CD14-positive monocyte (primary cell): Measurements from ENCODE around the gene OR3A1. TPM values are rescaled to one million over a fixed set of nuclear protein-coding genes. Genes with fewer than 3 reads are reported as not detected.

Experiments used
- DNase-seq, 3 donors: peaks; one replicate each; pipeline ENCODE4 v3.0.0-alpha.2; 2011 to 2022
- H2AFZ ChIP-seq: 2 replicates; pipeline ENCODE4 v1.6.0; 2012; ENCODE audit warnings: mild to moderate bottlenecking, low read depth, low read length, inconsistent platforms; ENCODE audit not compliant: insufficient read depth, poor library complexity, severe bottlenecking
- H3K27ac ChIP-seq, 2 donors: 1 replicate in 1 of 2; 2 replicates in 1 of 2; pipeline ENCODE4 v1.5.1; 2012 to 2013; ENCODE audit warnings: low read length in 2 of 2, control low read depth in 1 of 2, inconsistent platforms in 1 of 2, low read depth in 1 of 2, mild to moderate bottlenecking in 1 of 2
- H3K27me3 ChIP-seq, 2 donors: one replicate each; pipeline versions ENCODE4 v1.6.0 to v1.6.1; 2011 to 2013; ENCODE audit warnings: low read length in 2 of 2; ENCODE audit not compliant: control insufficient read depth in 2 of 2, insufficient read depth in 2 of 2
- H3K36me3 ChIP-seq, 2 donors: replicated peaks in 1 of 2; 1 replicate in 1 of 2; 2 replicates in 1 of 2; pipeline versions ENCODE4 v1.5.1 to v1.6.1; 2012 to 2013; ENCODE audit warnings: low read length in 2 of 2, control low read depth in 1 of 2, inconsistent platforms in 1 of 2, mild to moderate bottlenecking in 1 of 2; ENCODE audit not compliant: insufficient read depth in 2 of 2, control insufficient read depth in 1 of 2
- H3K4me1 ChIP-seq, 2 donors: 1 replicate in 1 of 2; 2 replicates in 1 of 2; pipeline versions ENCODE4 v1.5.1 to v1.6.1; 2012 to 2013; ENCODE audit warnings: low read length in 2 of 2, control low read depth in 1 of 2, inconsistent platforms in 1 of 2, mild to moderate bottlenecking in 1 of 2, moderate library complexity in 1 of 2; ENCODE audit not compliant: insufficient read depth in 2 of 2, control insufficient read depth in 1 of 2
- H3K4me2 ChIP-seq: replicated peaks from 2 replicates; pipeline ENCODE3; 2012; ENCODE audit warnings: low read length, moderate library complexity, mild to moderate bottlenecking; ENCODE audit not compliant: poor library complexity, severe bottlenecking; ENCODE audit errors: extremely low read depth
- H3K4me3 ChIP-seq, 3 experiments: fragments of 200-600 bp in 1 of 3; sonication (generic) in 1 of 3; replicated peaks in 1 of 3; 1 replicate in 2 of 3; 2 replicates in 1 of 3; pipeline ENCODE4 v1.5.1; 2011 to 2013; ENCODE audit warnings: low read length in 3 of 3, mild to moderate bottlenecking in 3 of 3, control low read depth in 2 of 3, low read depth in 2 of 3, inconsistent platforms in 1 of 3, moderate library complexity in 1 of 3
- H3K79me2 ChIP-seq: 2 replicates; pipeline ENCODE4 v1.6.0; 2012; ENCODE audit warnings: mild to moderate bottlenecking, control low read depth, inconsistent platforms, low read length, moderate library complexity; ENCODE audit not compliant: insufficient read depth
- H3K9ac ChIP-seq: 2 replicates; pipeline ENCODE4 v1.6.0; 2017; ENCODE audit warnings: low read length, mild to moderate bottlenecking; ENCODE audit not compliant: insufficient read depth, poor library complexity, severe bottlenecking
- H3K9me3 ChIP-seq, 2 donors: replicated peaks in 1 of 2; 1 replicate in 1 of 2; 2 replicates in 1 of 2; pipeline versions ENCODE4 v1.5.1 to v1.6.1; 2012 to 2013; ENCODE audit warnings: low read length in 2 of 2, control low read depth in 1 of 2; ENCODE audit not compliant: control insufficient read depth in 1 of 2, insufficient read depth in 1 of 2
- H4K20me1 ChIP-seq: 2 replicates; pipeline ENCODE4 v1.6.0; 2012; ENCODE audit warnings: mild to moderate bottlenecking, low read length, control low read depth, moderate library complexity; ENCODE audit not compliant: insufficient read depth
- H3K27ac Mint-ChIP-seq, 7 donors: one replicate each; pipeline ENCODE4 v1.8.0; 2020; ENCODE audit warnings: mild to moderate bottlenecking in 7 of 7, mixed read lengths in 7 of 7, moderate library complexity in 6 of 7, inconsistent platforms in 2 of 7
- H3K27me3 Mint-ChIP-seq, 3 donors: one replicate each; pipeline ENCODE4 v1.8.0; 2021 to 2022; ENCODE audit warnings: low read depth in 3 of 3, mild to moderate bottlenecking in 3 of 3, mixed read lengths in 3 of 3, moderate library complexity in 3 of 3, inconsistent platforms in 1 of 3
- H3K36me3 Mint-ChIP-seq, 2 donors: one replicate each; pipeline ENCODE4 v1.8.0; 2020; ENCODE audit warnings: mixed read lengths in 2 of 2, inconsistent platforms in 1 of 2, mild to moderate bottlenecking in 1 of 2
- H3K4me1 Mint-ChIP-seq: one replicate; pipeline ENCODE4 v1.8.0; 2020; ENCODE audit warnings: mild to moderate bottlenecking, mixed read lengths
- H3K4me3 Mint-ChIP-seq, 2 donors: one replicate each; pipeline ENCODE4 v1.8.0; 2020; ENCODE audit warnings: mild to moderate bottlenecking in 2 of 2, mixed read lengths in 2 of 2, moderate library complexity in 1 of 2
- H3K9me3 Mint-ChIP-seq, 7 donors: one replicate each; pipeline ENCODE4 v1.8.0; 2020 to 2022; ENCODE audit warnings: mixed read lengths in 7 of 7, mild to moderate bottlenecking in 6 of 7, moderate library complexity in 6 of 7, inconsistent platforms in 2 of 7
- CTCF ChIP-seq: fragments of 200-600 bp; IDR thresholded peaks from one replicate; pipeline ENCODE4 v1.8.0; 2022; ENCODE audit warnings: antibody characterized with exemption, mild to moderate bottlenecking
- WGBS: methylation state at CpG from one replicate; pipeline ENCODE4 v1.1.5; 2013; ENCODE audit warnings: missing lambda C conversion rate; ENCODE audit not compliant: insufficient coverage; 5-methylcytosine and 5-hydroxymethylcytosine counted together
- intact Hi-C, 2 donors: fragments of 100-400 bp; cut with micrococcal nuclease; formaldehyde crosslinking; loops; one replicate each; pipeline versions ENCODE4 v1.15.0 to v1.15.1; 2023
- polyA plus RNA-seq, 3 donors: library from polyadenylated mRNA; depleted of rRNA in 1 of 3; unstranded in 2 of 3; stranded (reverse) in 1 of 3; fragments of 300-500 nt in 2 of 3; fragments of >200 nt in 1 of 3; fragmentation: Illumina TruSeq in 2 of 3; gene quantifications; 1 replicate in 2 of 3; 2 replicates in 1 of 3; pipeline ENCODE4 v1.2.3, GENCODE V29; 2012 to 2021

Gene OR3A1
- polyA plus RNA-seq, 3 donors, result 0.18 TPM; not detected in 2

- TF ChIP-seq CTCF, result no peak
- Histone ChIP-seq H3K36me3 (no peaks in the 10 kb centered on the region), H3K79me2 (no peaks in the 10 kb centered on the region), H3K27ac (no peak overlapping the region), H3K9me3 (no peaks in the 10 kb centered on the region), H2AFZ (no peak overlapping the region), H3K4me3 (no peak overlapping the region), H4K20me1 (no peaks in the 10 kb centered on the region), H3K4me1 (no peaks in the 10 kb centered on the region), H3K9ac (no peak overlapping the region), H3K27me3 (no peaks in the 10 kb centered on the region), H3K4me2 (no peak overlapping the region)
- WGBS, result 100% methylated on average over 1 of the region's 1 CpG
- H3K27me3 Mint-ChIP-seq, result peaks cover 6 to 7% (median 7%) of the 10 kb centered on the region in 3 donors
- intact Hi-C loops, result no loop called here
- H3K27ac Mint-ChIP-seq, result peak overlapping the region in 1 of 7 donors; percentile 0
- H3K36me3 Mint-ChIP-seq, result no peaks in the 10 kb centered on the region
- no peak for DNase-seq
- peaks cover 6% of the 10 kb centered on the region for H3K4me1 Mint-ChIP-seq
- H3K9me3 Mint-ChIP-seq, result peaks cover 0 to 8% (median 5%) of the 10 kb centered on the region in 7 donors
- H3K4me3 Mint-ChIP-seq, result peak overlapping the region in 1 of 2 donors; percentile 22
Observed at GRCh38 chr17:3282901-3283300, 15.3 kb downstream of the OR3A1 start.

DNA sequence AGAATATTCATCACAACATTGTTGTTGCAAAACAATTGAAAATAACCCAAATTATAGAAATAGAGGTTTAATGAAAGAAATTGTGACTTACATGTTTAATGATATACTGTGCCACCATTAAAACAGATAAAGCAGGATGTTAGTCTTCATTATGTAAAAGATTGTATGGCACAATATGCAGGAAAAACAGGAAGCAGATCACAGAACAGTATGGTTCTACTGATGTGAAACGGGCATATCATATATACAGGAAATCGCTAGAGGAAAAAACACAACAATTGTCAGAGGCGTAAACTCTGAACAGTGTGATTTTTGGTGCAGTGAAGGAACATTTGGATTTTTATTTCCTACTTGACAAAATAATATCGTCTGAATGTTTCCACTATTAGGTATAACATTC is 22.0 kb downstream of the OR3A1 start:
- peaks cover 0 to 2% of the 10 kb centered on the region in 2 donors for H3K36me3 Mint-ChIP-seq
- intact Hi-C loops, result no loop called here
- peaks cover 8 to 25% (median 16%) of the 10 kb centered on the region in 7 donors for H3K9me3 Mint-ChIP-seq
- no peak overlapping the region for H3K4me3 ChIP-seq
- H3K9ac ChIP-seq, result no peak overlapping the region
- H3K4me2 ChIP-seq, result no peak overlapping the region
- H3K4me1 ChIP-seq, result peaks cover 5 to 8% of the 10 kb centered on the region in 2 donors
- no peaks in the 10 kb centered on the region for H4K20me1 ChIP-seq
- no peak overlapping the region for H3K4me3 Mint-ChIP-seq
- H3K36me3 ChIP-seq, result no peaks in the 10 kb centered on the region
- peaks cover 4 to 12% of the 10 kb centered on the region in 2 donors for H3K9me3 ChIP-seq
- no peaks in the 10 kb centered on the region for H3K27me3 ChIP-seq
- peaks cover 0 to 3% (median 2%) of the 10 kb centered on the region in 3 donors for H3K27me3 Mint-ChIP-seq
- no peak overlapping the region for H2AFZ ChIP-seq
- peak; percentile 11 to 52 (median 18) for DNase-seq
- H3K27ac ChIP-seq, result no peak overlapping the region
- no peak overlapping the region for H3K27ac Mint-ChIP-seq
- H3K79me2 ChIP-seq, result no peaks in the 10 kb centered on the region
- no peak for TF ChIP-seq CTCF
- peaks cover 7% of the 10 kb centered on the region for H3K4me1 Mint-ChIP-seq
- WGBS, result no CpG with 5 or more reads among the region's 4 CpGs
